Lung (tissue), 12 donors: Measurements from ENCODE around the gene SLC27A1. TPM values are rescaled to one million over a fixed set of nuclear protein-coding genes. Genes with fewer than 3 reads are reported as not detected.

ENCODE experiments used
- ATAC-seq: fragments of 200-7000 bp; cut with Tn5 transposase; one replicate; pipeline ENCODE4 v1.9.1; 2020; ENCODE audit warnings: moderate number of reproducible peaks; ENCODE audit not compliant: insufficient read depth, low FRiP score
- DNase-seq, 3 donors: peaks; one replicate each; pipeline ENCODE4 v3.0.0-alpha.2; 2013 to 2017
- H3K27ac ChIP-seq, 2 donors: one replicate each; pipeline ENCODE4 v1.5.1; 2013; ENCODE audit warnings: mild to moderate bottlenecking in 2 of 2, moderate library complexity in 2 of 2, control low read depth in 1 of 2, inconsistent platforms in 1 of 2, low read depth in 1 of 2, low read length in 1 of 2
- H3K27me3 ChIP-seq, 3 donors: one replicate each; pipeline ENCODE4 v1.5.1; 2013; ENCODE audit warnings: low read length in 2 of 3; ENCODE audit not compliant: control insufficient read depth in 3 of 3, insufficient read depth in 3 of 3
- H3K36me3 ChIP-seq, 4 donors: one replicate each; pipeline ENCODE4 v1.5.1; 2013; ENCODE audit warnings: low read length in 4 of 4, mild to moderate bottlenecking in 1 of 4, moderate library complexity in 1 of 4; ENCODE audit not compliant: control insufficient read depth in 4 of 4, insufficient read depth in 4 of 4
- H3K4me1 ChIP-seq, 5 donors: one replicate each; pipeline ENCODE4 v1.5.1; 2013; ENCODE audit warnings: low read length in 5 of 5, mild to moderate bottlenecking in 2 of 5, moderate library complexity in 1 of 5; ENCODE audit not compliant: control insufficient read depth in 5 of 5, insufficient read depth in 5 of 5
- H3K4me3 ChIP-seq: one replicate; pipeline ENCODE4 v1.5.1; 2013; ENCODE audit warnings: mild to moderate bottlenecking, control low read depth, moderate library complexity
- H3K9ac ChIP-seq, 2 donors: one replicate each; pipeline ENCODE4 v1.5.1; 2013; ENCODE audit warnings: low read length in 2 of 2, control low read depth in 1 of 2; ENCODE audit not compliant: insufficient read depth in 1 of 2
- H3K9me3 ChIP-seq, 4 donors: one replicate each; pipeline ENCODE4 v1.5.1; 2013; ENCODE audit warnings: low read length in 3 of 4, mild to moderate bottlenecking in 1 of 4, moderate library complexity in 1 of 4; ENCODE audit not compliant: control insufficient read depth in 4 of 4, insufficient read depth in 3 of 4
- CTCF ChIP-seq: IDR thresholded peaks from 2 replicates; pipeline ENCODE4 v1.5.1; 2012; ENCODE audit warnings: mild to moderate bottlenecking; ENCODE audit errors: control extremely low read depth, extremely low read depth
- WGBS, 2 donors: extraction: QIAGEN DNeasy Blood & Tissue Kit; methylation state at CpG; one replicate each; pipeline ENCODE4 v1.1.7; 2013; 5-methylcytosine and 5-hydroxymethylcytosine counted together
- polyA plus RNA-seq, 2 donors: library from polyadenylated mRNA; stranded (reverse); fragments of 200-250 nt; gene quantifications; one replicate each; pipeline ENCODE4 v1.2.1, GENCODE V29; 2013
- total RNA-seq, 2 donors: library from RNA; depleted of rRNA in 1 of 2; stranded (reverse); fragments of >200 nt in 1 of 2; gene quantifications; one replicate each; pipeline ENCODE4 v1.2.1, GENCODE V29; 2014 to 2021
- donor health status: control.
- donor health status: control.
- donor health status: Bipolar disorder and iron deficiency.
- donor health status: healthy.
- donor health status: DM: yes; HTN: yes; CAD: no.

Gene SLC27A1
- total and polyA plus RNA-seq, 4 donors = 12.2 to 26.9 (median 20.6) TPM

GRCh38 chr19:17454576-17455071, 15.7 kb upstream of the SLC27A1 start:
- 18 to 31% methylated on average over 12 to 13 of the region's 13 CpGs for WGBS, 2 donors
- TF ChIP-seq CTCF = no peak
- H3K27ac ChIP-seq = no peak overlapping the region
- H3K27me3 ChIP-seq = peaks cover 3 to 37% (median 32%) of the 10 kb centered on the region in 3 donors
- peaks cover 0 to 5% (median 0%) of the 10 kb centered on the region in 4 donors for H3K9me3 ChIP-seq
- no peak for ATAC-seq
- peaks cover 0 to 5% (median 0%) of the 10 kb centered on the region in 5 donors for H3K4me1 ChIP-seq
- no peak overlapping the region for H3K9ac ChIP-seq
- no peak for DNase-seq
- H3K36me3 ChIP-seq = no peaks in the 10 kb centered on the region
- no peak overlapping the region for H3K4me3 ChIP-seq

GRCh38 chr19:17455308-17456123, 14.8 kb upstream of the SLC27A1 start:
- Histone ChIP-seq H3K27me3 (peaks cover 3 to 33% (median 29%) of the 10 kb centered on the region in 3 donors), H3K27ac (no peak overlapping the region), H3K4me3 (no peak overlapping the region), H3K4me1 (peaks cover 0 to 5% (median 0%) of the 10 kb centered on the region in 5 donors), H3K9ac (no peak overlapping the region), H3K9me3 (peaks cover 0 to 5% (median 0%) of the 10 kb centered on the region in 4 donors), H3K36me3 (no peaks in the 10 kb centered on the region)
- DNase-seq (peak in 1 of 3 donors; percentile 13), ATAC-seq (no peak)
- no peak for TF ChIP-seq CTCF
- 16% methylated on average over 56 to 57 of the region's 58 CpGs for WGBS, 2 donors

DNA sequence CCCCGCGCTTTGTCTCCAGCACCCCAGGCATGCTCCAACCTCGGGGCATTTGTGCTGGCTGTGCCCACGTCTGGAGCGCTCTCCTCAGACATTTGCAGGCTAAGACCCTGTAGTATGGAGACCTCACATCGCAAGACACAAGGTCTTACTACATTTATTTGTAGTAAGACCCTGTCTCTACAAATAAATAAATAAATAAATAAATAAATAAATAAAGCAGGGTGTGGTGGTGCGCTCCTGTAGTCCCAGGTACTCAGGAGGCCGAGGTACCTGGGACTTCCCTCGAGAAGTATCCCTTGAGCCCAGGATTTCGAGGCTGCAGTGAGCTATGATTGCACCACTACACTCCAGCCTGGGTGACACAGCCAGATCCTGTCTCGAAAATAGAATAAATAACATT, 14.2 kb upstream of the SLC27A1 start:
- DNase-seq = no peak
- H3K36me3 ChIP-seq = no peaks in the 10 kb centered on the region
- H3K9ac ChIP-seq = no peak overlapping the region
- H3K27ac ChIP-seq = no peak overlapping the region
- no peak overlapping the region for H3K4me3 ChIP-seq
- no peak for ATAC-seq
- TF ChIP-seq CTCF = no peak
- WGBS, 2 donors = 59 to 70% methylated on average over 11 of the region's 11 CpGs
- peaks cover 3 to 33% (median 29%) of the 10 kb centered on the region in 3 donors for H3K27me3 ChIP-seq
- peaks cover 0 to 5% (median 0%) of the 10 kb centered on the region in 5 donors for H3K4me1 ChIP-seq
- peaks cover 0 to 5% (median 0%) of the 10 kb centered on the region in 4 donors for H3K9me3 ChIP-seq
